Activated CD8-positive, alpha-beta memory T cell treated with anti-CD3 and anti-CD28 coated beads, Interleukin-2, amount 50 U/mL, for 24 hours (primary cell): ENCODE results near the gene ZNF831.

Source experiments
- DNase-seq: peaks from one replicate; pipeline ENCODE4 v3.0.0-alpha.2; 2020; ENCODE audit errors: extremely low read depth

The ZNF831 gene

DNA sequence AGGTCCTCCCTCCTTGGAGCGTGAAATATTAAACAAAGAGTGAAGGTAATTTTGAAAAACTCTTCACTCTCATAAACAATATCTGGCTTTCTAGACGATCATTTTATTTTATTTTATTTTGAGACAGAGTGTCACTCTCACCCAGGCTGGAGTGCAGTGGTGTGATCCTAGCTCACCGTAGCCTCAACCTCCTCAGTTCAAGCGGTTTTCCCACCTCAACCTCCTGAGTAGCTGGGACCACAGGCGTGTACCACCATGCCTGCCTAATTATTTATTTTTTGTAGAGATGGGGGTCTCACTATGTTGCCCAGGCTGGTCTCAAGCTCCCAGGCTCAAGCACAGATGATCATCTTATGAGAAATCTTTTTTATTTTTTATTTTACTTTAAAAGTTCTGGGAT lies 16.4 kb downstream of the ZNF831 start:
- DNase-seq = no peak

DNA sequence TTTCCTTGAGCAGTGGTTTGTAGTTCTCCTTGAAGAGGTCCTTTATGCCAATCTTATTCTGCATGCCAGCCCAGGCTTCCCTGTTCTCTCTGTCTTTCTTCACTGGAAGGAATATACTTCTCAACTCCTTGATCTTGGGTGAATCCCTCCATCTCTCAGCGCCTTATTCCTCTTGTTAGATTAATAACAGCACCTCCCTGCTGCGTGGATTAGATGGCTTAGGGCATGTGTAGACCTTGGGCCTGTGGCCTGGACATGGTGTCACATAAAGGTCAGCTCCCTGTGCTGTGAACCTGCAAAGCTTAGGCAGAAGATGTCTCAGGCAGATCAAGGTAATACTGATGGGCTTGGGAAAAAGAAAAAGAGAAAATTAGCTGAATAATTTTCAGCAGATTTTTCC lies 18.3 kb downstream of the ZNF831 start:
- DNase-seq = no peak

DNA sequence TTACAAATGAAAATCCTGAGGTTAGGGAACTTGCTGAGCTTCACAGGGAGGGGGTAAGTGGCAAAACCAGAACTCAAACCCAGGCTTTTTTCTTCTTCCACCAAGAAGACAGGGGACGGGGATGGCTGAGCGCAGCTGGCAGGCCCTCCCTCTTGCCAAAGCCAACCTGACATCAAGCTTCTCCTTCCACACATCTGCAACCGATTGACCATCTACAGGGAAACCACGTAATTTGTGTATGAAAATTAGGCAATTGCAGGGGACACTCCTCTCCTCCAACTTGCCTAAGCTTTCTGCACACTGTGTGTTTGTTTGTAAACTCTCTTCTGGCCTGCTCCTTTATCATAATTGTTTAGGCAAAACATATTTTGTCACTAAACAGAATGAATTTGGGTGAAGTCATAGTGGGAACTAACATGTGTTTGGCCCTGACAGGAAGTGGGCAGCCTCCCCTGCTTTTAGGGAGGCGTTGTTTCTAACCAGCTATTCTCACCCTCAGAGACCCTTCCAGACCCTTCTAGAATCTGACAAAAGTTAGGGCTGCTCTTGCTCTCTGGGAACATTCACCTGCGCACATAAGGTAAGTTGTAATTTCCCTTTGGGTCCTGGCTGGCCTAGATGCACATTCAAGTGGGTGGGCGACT lies 18.9 kb downstream of the ZNF831 start:
- DNase-seq = no peak

DNA sequence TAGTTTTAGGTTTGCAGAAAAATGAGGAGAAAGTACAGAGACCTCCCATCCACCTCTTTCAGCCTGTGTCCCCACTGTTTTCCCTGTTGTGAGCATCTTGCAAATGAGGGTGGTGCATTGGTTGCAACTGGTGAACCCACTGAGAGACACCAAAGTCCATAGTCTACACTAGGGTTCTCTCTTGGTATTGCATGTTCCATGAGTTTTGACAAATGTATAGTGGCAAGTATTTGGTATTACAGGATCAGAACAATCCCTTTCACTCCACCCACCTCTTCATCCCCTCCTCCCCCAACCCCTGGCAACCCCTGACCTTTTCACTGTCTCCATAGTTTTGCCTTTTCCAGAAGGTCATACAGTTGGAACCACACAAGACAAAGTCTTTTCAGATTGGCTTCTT lies 20.1 kb downstream of the ZNF831 start:
- no peak for DNase-seq

DNA sequence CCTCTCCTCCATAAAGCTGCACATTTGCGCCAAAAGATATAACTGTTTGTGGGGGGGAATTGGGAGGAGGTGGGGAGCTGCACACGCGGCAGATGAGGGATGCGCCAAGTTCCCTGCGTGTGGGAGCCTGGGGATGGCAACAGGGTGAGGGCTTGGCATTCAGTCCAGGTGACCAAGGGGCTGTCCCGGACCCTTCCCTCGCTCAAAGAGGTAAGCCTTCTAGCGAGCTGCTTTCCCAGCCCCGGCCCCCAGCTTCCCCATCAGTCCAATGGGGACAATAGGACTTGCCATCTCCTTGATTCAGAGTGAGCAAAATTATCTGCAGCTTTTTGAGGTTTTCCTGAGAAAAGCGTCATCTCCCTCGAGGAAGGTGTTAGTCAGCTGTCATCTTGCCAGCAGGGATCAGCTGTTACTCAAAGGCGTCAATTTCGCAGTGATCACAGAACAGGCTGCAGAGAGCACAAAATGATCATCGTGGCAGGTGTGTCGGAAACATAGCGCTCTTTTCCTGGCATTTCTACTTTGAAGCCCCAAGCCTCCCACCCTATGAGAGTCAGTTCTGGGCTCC lies 21.3 kb downstream of the ZNF831 start:
- no peak for DNase-seq

DNA sequence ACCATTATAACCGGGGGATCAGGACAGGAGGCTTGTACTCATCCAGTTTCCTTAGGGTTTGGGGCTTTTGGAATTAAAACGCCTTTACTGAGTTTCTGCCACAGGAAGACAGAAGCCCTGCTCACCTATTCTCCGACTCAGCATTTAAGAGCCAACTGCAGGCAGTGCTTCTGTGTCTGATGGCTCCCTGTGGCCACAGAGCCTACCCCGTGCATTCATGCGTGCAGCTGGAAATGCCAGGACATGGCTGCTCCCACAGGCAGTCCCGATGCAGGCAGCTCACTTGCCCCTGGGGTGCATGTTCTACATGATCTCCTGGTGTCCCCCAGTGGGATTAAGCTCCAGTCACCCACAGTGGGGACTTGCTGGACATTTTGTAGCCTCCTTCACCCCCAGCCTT lies 22.2 kb downstream of the ZNF831 start:
- no peak for DNase-seq

DNA sequence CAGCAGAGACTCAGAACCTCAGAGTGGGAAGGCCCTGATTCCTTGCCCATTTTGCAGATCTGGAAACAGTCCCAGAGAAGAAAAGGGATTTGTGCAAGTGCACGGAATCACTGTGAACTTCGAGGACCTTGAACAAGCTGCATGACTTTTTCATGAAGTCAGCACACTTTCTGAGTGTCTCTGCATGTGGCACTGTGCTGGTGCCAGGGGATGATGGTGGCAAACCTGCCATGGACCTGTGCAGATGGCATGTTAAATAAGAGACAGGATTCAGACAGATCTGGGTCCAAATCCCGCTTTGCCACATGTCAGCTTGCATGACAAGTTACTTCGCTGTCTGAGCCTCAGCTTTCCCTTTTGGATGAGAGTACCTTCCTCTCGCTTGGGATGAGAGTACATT lies 26.8 kb downstream of the ZNF831 start:
- DNase-seq = no peak

DNA sequence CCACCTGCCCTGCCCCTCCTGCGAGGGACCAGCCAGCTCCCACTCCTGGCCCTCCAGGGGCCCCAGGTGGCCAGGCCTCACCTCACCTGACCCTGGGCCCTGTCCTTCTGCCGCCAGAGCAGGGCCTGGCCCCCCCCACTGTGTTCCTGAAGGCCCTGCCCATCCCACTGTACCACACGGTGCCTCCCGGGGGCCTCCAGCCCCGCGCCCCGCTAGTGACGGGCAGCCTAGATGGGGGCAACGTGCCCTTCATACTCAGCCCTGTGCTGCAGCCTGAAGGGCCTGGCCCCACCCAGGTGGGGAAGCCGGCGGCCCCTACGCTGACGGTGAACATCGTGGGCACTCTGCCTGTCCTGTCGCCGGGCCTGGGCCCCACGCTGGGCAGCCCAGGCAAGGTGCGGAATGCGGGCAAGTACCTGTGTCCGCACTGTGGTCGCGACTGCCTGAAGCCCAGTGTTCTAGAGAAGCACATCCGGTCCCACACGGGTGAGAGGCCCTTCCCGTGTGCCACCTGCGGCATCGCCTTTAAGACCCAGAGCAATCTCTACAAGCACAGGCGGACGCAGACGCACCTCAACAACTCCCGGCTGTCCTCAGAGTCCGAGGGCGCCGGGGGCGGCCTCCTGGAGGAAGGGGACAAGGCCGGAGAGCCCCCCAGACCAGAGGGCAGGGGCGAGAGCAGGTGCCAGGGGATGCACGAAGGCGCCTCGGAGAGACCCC lies 27.6 kb downstream of the ZNF831 start:
- DNase-seq = no peak

DNA sequence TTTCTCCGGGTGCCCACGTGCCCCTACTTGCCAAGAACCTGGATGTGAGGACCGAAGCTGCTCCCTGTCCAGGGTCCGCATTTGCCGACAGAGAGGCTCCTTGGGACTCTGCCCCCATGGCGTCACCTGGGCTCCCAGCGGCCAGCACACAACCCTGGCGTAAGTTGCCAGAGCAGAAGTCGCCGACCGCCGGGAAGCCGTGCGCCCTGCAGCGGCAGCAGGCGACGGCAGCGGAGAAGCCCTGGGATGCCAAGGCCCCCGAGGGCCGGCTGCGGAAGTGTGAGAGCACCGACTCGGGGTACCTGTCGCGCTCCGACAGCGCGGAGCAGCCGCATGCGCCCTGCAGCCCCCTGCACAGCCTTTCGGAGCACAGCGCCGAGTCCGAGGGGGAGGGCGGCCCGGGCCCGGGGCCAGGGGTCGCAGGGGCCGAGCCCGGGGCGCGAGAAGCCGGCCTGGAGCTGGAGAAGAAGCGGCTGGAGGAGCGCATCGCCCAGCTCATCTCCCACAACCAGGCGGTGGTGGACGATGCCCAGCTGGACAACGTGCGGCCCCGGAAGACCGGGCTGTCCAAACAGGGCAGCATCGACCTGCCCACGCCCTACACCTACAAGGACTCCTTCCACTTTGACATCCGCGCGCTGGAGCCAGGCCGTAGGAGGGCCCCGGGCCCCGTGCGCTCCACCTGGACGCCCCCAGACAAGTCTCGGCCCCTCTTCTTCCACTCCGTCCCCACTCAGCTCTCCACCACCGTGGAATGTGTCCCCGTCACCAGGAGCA lies 28.3 kb downstream of the ZNF831 start:
- no peak for DNase-seq

DNA sequence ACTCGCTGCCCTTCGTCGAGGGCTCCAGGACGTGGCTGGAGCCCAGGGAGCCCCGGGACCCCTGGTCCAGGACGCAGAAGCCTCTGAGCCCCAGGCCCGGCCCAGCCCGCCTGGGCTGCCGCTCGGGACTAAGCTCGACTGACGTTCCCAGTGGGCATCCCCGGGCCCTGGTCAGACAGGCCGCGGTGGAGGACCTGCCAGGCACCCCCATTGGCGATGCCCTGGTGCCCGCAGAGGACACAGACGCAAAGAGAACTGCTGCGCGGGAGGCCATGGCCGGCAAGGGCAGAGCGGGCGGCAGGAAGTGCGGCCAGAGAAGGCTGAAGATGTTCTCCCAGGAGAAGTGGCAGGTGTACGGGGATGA lies 28.9 kb downstream of the ZNF831 start:
- DNase-seq = no peak

DNA sequence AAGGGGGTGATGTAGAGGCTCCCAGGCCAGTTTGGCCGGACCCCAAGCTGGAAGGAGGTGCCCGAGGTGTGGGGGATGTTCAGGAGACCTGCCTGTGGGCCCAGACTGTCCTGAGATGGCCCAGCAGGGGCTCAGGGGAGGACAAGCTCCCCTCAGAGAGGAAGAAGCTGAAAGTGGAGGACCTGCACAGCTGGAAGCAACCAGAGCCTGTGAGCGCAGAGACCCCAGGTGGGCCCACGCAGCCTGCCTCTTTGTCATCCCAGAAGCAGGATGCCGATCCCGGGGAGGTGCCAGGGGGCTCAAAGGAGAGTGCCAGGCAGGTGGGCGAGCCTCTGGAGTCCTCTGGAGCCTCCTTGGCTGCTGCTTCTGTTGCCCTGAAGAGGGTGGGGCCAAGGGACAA lies 29.7 kb downstream of the ZNF831 start:
- DNase-seq = no peak

DNA sequence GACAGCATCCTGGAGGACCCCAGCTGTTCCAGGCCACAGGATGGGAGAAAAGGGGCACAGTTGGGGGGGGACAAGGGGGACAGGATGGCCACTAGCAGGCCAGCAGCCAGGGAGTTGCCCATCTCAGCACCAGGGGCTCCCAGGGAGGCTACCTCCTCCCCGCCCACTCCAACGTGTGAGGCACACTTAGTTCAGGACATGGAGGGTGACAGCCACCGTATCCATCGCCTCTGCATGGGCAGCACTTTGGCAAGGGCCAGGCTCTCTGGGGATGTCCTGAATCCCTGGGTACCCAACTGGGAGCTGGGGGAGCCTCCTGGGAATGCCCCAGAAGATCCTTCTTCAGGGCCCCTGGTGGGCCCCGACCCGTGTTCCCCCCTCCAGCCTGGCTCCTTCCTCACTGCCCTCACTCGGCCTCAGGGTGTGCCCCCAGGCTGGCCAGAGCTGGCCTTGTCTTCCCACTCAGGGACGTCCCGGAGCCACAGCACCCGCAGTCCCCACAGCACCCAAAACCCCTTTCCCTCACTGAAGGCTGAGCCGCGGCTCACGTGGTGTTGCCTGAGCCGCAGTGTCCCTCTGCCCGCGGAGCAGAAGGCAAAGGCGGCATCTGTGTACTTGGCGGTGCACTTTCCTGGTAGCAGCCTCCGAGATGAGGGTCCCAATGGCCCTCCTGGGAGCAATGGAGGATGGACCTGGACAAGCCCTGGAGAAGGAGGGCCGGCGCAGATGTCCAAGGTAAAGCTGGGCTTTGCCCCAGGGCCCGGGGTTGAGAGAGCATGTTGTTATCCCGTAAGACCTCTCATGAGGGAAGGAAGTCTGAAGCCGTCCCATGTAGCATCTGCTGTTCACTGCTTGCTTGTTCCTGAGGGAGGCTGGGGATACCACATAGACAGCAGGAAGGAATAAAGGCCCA lies 30.7 kb downstream of the ZNF831 start:
- no peak for DNase-seq

DNA sequence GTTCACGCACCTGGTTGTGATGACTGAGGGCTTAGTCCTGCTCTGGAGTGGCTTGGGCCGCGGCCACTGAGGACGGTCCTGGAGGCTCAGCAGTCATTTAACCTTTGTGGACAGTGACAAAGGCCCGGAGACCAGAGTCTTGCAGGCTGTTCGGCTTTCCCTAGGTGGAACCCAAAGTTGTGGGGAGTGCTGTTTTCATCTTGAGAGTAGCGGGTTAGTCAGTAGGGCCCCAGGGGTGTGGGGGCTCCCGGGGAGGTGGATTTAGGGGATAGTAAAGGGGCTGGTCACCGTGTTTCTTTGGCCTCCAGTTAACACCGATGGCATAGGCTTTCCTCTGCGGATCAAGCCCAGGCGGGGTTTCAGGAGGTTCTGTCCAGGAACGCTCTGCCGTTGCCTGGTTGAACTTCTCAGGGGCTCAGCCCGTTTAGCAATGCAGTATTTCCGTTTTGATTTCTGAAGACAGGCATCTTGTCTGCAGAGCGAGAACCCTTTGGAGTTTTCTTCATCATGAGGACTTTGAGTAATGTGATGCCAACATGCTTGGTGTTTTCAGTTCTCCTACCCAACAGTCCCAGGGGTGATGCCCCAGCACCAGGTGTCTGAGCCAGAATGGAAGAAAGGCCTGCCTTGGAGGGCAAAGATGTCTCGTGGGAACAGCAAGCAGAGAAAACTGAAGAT lies 31.8 kb downstream of the ZNF831 start:
- DNase-seq = no peak

DNA sequence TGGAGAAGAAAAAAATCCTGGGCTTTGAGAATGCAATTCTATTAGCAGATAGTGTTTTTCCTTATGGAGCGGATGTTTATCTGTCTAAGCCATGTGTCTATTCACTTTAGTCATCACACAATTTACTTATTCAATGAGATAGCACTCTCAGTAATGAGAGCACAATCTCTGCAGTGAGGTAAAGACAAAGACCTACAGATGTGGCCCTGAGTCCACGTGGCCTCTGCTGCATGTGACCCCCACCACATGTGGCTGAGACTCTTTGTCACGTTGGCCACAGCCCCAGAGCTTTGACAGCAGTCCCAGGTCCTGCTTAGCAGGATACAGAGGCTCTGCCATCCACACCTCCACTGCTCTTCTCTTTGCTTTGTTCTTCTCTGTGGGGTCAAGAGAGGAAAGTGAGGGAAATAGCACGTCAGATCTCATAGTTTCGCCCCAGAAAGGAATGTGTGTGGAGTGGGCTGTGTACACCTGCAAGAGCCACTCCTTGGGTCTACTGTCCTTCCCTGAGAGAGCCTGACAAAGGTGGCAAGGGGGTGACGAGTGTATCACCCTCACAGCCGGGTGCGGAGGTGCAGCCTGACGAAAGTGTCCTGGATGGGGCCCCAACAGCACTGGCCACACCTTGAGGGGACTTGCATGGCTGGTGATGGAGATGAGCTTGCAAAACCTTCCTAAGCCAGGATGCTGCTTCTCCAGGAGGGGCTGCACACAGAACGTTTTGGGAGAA lies 40.7 kb downstream of the ZNF831 start:
- DNase-seq = no peak

DNA sequence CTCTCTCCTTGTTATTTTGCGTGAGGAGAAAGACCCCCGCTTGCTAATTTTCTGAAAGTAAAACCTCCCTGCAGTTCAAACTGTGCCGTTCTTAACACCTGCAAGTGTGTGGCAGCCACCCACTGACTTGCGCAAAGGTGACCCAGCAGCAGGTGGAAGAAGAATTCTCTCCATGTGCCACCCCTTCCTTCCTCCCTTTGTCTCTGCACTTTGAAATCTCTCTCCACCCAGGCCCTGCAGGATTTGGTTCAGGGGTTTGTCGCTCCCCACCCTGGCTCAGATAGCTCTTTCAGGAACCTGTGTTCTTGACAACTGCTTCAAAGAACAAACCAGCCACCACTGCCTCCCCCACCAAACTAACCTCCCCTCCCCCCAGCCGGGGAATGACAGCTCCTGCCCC lies 41.4 kb downstream of the ZNF831 start:
- no peak for DNase-seq

DNA sequence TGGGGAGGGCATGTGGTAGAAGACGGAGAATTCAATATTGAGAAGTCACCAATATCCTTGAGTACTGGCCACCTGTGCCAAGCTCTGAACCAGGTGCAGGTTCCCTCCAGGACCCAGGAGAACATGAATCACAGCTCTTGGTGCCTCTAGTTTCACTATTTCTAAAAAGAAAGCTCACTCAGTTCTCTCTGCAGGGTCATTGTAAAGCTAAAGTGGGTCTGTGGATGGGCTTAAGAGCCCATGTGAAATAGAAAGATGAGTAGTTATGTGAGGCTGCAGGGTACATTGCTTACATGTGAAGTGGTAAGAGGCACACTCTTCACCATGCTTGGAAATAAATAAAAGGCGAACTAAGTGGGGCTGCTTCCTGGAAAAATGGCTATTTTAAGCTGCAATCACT lies 43.6 kb downstream of the ZNF831 start:
- no peak for DNase-seq

DNA sequence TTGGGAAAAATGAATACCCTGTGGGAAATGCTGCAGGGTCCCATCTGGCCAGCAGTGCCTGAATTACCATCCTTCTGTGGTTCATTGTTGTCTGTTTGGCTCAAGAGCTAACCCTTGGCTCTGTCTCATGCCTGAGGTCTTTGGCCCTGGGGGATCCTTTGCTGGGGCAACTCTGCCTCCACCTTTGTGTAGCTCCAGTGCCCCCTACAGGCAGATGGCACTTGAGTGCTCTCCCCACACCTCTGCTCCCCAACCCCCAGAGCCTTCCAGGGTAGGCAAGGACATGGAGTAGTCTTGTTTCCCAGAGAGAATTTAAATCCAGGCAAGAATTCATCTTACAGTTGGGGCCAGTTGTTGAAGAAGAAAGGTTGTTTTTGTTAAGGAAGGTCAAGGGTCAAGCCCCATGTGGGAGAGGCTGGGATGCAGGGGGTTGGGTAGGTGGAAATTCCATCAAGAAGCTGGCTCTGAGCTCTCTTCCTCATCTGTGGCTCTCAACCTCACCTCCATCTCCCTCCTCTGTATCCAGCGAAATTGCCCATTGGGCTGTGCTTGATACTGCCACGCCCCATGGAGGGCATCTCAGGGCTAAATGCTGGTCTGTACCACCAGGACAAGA lies 44.2 kb downstream of the ZNF831 start:
- peak; percentile 51 for DNase-seq

DNA sequence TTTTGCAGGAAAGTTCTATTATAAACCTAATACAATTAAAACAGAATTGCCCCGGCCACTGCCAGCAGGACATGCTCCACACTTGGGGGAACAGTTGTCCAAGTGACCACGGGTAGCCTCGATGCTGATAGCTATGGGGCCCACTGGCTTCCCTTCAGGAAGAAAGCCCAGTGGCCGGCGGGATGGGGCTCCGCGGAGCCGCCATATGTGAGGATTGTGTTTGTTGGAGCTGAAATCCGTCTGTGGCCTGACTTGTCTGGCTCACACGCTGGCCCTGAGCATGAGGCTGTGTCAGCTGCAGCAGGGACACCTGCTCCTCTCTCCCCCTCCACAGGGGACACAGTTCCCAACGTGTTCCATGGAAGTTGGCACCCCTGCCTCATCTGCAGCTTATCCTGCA lies 46.6 kb downstream of the ZNF831 start:
- DNase-seq = no peak

DNA sequence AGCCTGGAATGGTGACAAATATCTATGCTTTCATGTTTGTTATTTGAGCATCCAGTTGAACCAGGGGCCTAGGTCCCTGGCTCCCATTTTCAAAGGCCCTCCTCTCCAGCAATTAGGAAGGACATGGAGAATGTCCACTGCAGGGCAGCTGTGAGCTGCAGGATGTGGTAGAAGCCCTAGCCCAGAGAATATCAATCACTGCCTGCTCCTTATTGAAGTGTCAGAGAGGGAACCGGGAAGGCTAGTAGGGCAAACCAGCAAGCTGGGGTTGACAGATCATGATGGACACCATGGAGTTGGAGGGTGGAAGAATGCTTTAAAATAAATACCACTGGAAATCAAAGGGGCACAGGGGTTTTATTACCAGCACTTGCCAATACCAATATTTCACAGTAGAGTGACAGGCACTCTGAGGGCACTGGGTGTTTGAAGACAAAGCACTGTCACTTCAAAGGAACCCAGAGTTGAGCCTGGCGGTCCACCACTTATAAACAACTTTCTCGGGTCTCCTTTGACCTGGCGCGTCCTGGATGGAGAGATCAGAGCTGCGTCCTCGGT lies 47.7 kb downstream of the ZNF831 start:
- DNase-seq = no peak

DNA sequence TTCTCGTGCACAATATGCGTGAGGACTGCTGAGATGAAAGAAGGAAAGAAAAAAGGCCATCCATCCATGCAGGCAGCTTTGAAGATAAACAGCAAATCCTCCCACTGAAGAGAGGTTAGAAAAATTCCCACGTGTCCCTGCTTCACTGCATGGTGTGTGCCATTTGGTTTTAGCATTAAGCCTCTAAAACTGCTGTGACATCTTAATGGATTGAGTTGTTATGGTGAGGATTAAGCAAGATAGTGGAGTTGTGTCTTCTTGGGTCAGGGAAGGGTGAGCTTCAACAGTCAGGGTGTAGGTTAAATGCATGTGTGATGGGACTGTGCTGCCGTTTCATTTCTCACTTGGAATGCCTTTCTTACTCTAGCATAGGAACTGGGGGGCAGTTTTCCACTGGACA lies 50.5 kb downstream of the ZNF831 start:
- DNase-seq = no peak
